Epidermal melanocyte (primary cell): ENCODE results near the gene UBP1.
"Not testable (repeated sequence)": the region's sequence is repeated elsewhere in the genome, so short reads cannot be mapped to it uniquely, and the experiment has no call there.

Experiments used
- DNase-seq: peaks from one replicate; pipeline ENCODE4 v3.0.0; 2011; ENCODE audit warnings: low spot score; ENCODE audit not compliant: insufficient read length

The UBP1 gene

DNA sequence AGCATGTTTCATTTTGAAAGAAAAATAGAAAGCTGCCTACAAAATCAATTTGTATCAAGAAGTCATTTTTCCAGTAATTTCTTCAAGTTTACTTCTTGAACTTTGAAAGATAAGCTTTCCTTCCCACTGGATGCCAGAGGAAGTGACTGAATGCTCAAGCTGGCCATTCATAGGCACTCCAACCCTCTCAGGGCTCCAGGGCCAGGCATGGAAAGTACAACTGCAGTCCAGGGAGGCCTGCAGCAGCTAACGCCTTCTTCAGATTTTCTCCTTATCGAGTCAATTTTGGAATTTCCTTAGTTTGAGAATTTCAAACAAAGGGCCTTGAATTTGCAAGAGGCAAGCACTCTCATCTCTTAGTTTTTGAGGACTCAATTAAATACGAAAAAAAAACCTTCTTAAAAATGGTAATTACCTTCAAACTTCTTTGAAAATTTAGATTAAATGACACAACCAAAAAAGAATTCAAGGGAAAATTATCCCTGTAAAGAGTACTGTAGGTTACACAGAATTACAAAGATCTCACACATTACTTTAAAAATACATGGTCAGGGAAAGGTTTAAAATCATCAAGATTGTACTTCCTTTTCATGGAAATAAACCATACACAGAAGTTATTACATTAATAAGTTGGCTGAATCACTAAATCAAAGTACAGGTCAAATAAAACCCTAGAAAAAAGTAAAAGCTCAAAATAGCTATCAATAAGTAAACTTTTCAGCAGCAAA is 2.5 kb downstream of the UBP1 start:
- no peak for DNase-seq

DNA sequence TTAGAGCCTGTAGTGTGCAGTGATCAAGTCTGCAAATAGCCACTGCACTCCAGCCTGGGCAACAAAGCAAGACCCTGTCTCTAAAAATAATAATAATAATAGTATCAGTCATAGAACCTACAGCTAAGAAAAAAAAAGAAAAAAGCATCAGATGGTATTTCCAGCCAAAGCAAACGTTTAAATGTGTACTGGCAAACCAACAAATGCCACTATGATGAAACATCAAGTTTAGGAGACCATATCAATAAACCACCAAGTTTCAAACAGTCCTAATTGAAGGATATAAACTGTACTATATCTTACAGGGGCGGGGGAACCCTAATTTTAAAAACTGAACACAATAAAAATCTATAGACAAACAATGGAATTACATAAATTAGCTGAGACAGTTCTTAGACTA is 6.4 kb downstream of the UBP1 start:
- DNase-seq, result no peak

DNA sequence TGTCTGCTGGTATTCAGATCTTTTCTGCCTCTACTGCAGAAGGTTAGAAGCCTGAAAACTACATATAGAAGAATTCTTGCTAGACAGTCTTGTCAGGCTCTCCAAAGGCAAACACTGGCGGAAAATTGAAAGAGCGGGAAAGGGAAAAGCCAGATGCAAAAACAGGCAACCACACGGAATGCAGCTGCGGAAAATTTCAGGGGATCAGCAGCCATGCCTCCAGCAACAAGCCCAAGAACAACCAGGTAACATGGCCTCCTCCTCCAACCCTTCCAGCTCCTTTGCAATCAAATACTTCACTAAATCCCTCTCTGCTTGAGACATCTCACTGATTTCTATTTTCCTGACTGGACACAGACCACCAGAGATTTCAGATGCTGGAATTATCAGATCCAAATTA is 9.6 kb downstream of the UBP1 start:
- no peak for DNase-seq

DNA sequence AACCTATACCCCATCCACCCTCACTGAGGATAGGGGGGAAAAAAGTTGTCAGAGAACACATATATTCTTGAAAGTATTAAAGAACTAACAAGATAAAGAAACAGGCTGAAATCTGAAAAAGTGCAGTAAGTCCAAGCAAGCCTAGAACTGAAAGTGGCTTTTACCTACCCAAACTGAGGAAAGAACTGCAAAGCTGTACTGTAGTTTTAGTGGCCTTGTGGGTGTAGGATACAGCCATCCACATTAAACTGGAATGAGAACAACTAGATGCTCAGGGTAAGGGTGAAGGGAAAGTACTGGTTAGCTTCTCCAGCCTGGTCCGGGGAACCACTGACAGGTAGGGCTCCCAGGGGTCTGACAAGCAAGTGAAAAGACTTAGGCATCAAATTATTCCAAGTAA is 10.1 kb downstream of the UBP1 start:
- DNase-seq, result no peak

DNA sequence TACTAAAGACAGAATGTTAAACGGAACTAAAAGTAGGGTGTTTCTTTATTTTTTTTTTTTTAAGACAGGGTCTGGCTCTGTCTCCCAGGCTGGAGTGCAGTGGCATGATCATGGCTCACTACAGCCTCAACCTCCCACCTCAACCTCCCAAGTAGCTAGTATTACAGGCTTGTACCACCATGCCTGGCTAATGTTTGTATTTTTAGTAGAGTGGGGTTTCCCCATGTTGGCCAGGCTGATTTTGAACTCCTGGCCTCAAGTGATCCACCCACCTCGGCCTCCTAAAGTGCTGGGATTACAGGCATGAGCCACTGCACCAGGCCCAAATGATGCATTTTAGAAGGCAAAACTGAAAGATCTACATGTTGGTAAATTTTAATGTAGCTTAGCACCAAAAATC is 10.9 kb downstream of the UBP1 start:
- not testable (repeated sequence) for DNase-seq

DNA sequence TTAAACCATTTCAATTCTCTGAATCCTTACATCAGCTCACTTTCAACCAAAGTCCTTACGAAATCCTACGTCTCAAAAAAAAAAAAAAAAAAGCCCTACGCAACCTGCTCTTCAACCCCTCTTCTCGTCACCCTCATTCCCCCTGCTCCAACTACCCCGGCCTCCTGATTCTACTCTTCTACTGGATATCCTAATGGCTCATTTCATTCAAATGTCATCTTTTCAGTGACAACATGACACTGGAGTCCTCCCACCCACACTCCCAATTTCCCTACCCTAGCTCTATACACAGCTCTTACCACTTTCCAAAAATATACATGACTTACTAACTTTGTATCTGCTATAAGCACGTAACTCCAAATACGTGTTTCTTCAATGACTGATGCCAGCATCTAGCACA is 11.5 kb downstream of the UBP1 start:
- no peak for DNase-seq

DNA sequence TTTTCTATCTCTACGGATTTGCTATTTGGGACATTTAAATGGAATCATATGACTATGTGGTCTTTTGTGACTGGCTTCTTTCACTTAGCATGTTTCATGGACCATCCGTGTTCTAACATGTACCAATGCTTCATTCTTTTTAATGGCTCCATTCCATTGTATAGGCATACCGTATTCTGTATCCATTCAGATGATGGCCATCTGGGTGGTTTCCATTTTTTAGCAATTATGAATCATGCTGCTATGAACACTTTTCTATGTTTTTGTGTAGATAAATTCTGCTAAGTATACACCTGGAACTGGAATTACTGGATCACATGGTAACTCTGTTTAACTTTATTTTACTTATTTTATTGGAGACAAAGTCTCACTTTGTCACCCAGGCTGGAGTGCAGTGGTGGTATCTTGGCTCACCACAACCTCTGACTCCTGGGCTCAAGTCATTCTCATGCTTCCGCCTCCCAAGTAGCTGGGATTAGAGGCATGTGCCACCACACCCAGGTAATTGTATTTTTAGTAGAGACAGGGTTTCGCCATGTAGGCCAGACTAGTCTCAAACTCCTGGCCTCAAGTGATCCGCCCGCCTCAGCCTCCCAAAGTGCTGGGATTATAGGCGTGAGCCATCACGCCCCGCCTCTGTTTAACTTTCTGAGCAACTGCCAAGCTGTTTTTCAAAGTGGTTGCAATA is 13.4 kb downstream of the UBP1 start:
- no peak for DNase-seq

DNA sequence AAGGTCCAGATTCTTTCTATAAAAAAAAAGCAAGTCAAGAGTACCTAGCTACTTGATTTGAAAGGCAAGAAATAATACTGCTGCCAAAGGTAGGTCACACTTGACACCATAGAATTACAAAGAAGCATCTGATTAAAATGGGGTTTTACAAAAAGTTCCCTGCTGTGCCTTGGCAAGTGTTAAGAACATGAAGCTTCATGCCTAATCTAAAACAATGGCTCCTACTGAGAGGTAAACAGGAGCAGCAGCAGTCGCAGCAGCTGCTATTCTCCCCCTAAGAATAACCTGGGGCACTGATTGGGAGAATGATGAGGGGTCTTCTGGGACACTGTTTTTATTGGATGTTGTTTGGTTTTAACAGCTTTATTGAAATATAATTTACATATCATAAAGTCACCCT is 14.1 kb downstream of the UBP1 start:
- no peak for DNase-seq

DNA sequence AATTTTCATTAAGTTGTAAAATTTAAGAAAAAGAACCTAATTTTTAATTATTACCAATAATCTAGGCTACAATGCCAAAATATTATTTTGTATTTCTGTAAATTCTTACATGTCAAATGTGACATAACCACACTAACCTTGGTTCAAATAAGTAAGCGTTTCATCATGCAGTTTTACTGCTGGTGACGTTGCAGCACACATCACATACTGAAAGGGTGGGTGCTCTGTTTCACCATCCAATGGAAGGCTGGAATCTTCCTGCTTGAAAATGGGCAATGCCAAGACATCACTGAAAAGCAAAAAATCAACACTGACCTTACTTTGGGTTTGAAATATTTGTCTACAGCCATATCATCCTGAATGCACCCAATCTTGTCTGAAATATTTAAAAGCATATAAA is 14.8 kb downstream of the UBP1 start:
- DNase-seq, result no peak

DNA sequence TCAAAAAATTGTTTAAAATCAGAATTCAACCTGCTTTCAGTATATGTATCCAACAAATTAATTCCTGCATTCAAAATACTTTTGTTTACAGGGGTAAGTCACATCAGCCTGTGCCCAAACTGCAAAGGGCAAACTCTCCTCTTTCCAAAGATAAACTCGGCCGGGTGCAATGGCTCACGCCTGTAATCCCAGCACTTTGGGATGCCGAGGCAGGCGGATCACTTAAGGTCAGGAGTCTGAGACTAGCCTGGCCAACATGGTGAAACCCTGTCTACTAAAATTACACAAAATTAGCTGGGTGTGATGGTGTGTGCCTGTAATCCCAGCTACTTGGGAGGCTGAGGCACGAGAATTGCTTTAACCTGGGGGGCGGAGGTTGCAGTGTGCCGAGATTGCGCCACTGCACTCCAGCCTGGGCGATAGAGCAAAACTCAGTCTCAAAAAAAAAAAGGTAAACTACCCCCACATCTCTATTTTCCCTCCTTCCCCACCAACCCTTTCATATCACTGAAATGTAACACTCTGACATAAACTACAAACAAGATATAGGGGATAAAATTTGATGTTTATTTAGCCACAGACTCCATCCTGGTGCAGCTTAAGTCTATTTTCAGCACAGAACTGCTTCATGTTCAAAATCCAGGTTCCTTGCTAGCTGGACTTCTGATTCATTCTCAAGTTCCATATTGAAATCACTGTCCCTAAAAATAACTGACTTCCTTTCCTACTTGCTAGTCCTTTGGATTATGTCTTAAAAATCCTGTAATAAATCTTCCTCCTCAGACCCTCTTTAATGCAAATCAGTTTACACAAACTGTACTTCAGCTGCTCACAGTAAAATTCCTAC is 15.4 kb downstream of the UBP1 start:
- DNase-seq, result no peak

DNA sequence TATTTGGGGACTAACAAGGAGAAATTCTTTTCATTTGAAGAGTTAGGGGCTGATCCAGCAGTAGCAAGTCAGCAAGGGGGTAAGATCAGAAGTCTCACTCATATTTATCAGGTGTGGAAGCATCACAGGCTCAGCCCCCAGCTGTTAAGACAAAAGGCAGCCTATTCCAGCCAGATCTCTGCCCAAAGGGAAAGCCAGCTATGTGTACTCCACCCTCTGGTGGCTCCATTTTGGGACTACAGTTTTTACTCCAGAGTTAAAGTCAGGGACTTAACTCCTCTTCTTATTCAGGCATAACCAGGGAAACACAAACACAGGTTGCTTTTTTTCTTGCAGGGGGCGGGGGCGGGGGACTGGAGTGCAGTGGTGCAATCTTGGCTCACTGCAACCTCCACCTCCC is 19.2 kb downstream of the UBP1 start:
- DNase-seq, result no peak

DNA sequence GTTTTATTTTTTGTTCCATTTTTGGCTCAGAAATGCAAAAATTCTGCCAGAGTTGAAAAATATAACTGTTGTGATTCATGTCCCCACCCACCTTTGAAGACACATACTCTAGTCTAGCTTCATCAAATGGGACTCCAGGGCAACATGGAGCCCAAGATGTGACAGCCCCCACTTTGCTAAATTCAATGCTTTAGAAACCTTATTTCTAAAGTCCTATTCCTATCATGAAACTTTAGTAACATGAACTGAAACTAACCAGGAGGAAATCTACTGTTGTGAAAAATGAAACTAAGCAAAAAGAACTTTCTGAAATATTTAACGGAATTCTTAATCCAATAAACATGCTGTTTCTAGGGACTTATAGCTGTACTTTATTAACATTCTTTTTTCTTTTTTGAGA is 20.3 kb downstream of the UBP1 start:
- DNase-seq, result no peak

DNA sequence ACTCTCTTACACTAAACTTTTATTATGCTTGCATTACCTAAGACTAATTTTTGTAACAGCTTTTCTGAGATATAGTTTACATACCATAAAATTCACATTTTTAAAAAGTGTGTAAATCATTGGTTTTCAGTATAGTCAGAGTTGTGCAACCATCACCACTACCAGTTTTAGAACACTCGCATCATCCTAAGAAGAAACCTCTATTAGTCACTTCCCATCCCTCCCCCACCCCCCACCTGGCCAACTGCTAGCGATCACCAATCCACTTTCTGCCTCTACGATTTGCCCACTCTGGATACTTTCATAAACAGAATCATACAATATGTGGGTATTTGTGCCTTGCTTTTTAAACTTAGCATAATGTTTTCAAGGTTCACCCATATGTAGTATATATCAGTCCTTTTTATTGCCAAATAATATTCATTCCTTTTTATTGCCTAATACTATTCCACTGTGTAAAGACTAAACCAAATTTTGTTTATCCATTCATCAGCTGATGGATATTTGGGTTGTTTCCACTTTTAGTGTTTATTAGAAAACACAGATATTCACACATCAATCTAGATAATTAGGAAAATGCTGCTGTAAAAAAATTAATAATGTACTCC is 23.0 kb downstream of the UBP1 start:
- no peak for DNase-seq

DNA sequence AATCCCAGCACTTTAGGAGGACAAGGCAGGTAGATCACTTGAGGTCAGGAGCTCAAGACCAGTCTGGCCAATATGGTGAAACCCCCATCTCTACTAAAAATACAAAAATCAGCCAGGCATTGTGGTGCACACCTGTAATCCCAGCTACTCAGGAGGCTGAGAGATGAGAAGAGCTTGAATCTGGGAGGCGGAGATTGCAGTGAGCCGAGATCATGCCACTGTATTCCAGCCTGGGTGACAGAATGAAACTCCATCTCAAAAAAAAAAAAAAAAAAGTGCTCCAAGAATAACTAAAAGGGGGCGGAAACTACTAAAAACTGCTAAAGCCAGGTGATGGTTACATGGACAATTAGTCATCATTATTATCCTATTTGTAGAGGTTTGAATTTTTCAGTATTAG is 29.4 kb downstream of the UBP1 start:
- DNase-seq, result not testable (repeated sequence)

DNA sequence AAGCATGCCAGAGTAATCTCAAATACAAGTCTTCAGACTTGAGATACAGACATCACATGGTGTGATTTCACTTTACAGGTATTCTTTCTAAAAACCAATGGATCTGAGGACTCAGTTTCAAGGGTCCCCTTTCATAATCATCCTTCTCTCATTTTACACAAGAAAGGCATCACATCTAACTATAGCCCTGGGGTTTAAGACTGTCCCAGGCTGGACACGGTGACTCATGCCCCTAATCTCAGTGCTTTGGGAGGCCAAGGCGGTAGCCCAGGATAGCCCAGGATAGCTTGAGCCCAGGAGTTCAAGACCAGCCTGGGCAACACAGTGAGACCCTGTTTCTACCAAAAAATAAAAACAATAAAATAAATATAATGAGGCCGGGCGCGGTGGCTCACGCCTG is 36.4 kb downstream of the UBP1 start:
- no peak for DNase-seq

DNA sequence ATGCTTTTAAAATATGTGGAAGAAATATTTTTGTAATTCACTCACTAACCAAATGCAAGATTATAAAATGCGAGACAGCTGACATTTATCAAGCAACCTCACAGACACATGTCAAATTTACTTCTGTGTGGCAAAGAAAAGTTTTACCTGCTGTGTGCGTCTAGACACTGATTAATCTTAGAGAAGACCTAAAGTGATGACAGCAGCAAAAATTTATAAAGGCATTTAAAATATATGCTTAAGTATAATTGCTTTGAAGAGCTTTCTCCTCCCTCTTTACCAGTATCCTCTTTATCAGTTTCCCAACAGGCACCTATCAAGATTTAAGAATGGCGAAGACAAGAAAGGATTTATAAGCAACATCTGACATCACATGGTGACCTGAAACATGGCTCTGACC is 37.3 kb downstream of the UBP1 start:
- no peak for DNase-seq

DNA sequence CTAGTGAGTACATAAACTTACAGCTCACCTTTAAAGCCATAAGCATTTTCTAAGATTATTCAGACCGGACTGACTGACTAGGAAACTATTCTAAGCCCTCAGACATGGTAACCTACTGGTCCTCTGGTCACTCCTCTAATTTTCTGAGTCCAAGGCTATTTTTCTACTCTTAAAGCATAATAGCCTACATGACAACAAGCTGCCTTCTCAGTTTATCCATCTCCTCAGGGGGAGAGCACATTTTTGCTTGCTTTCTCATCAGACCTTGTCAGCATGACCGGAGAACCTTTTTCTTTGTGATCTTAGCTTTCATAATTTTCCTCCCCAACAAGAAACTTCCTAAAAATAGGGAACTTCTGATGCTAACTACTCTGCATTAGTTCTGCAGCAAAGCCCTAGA is 38.4 kb downstream of the UBP1 start:
- DNase-seq, result no peak

DNA sequence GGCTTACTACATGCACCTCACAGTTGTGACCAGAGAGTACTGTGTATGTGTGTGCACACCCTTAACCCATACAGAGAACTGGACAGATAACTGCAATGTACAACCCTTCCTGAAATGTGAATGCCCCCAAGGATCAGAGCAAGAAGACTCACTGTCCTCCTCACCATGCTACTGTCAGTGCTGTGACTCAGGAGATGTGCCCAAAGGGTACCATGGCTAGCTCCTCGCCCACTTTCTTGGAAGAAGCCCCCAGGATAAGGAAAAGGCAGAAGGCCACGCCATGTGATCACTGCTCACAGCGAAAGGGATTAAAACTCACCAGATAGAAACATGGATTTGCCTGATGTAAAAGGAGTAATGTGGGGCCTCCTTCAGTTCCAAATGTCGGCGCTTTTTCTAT is 41.8 kb downstream of the UBP1 start:
- DNase-seq, result no peak

DNA sequence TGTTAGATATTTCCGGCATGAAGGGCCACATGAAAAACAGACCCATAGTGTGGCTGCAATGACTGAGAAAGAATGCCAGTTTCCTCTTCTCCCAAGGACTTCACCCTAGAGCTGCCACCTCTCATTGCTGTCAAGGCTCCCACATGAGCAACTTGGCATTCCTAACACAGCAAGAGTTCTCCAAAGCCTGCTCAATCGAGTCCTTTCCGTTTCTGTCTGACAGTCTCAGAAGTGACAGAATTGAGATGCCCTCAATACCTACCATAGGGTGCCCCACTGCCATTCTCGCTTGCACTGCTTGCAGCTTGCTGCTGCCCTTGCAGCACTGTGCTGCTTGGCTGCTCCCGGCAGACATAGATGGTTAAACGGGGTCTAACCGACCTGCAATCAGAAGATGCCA is 44.3 kb downstream of the UBP1 start:
- no peak for DNase-seq

DNA sequence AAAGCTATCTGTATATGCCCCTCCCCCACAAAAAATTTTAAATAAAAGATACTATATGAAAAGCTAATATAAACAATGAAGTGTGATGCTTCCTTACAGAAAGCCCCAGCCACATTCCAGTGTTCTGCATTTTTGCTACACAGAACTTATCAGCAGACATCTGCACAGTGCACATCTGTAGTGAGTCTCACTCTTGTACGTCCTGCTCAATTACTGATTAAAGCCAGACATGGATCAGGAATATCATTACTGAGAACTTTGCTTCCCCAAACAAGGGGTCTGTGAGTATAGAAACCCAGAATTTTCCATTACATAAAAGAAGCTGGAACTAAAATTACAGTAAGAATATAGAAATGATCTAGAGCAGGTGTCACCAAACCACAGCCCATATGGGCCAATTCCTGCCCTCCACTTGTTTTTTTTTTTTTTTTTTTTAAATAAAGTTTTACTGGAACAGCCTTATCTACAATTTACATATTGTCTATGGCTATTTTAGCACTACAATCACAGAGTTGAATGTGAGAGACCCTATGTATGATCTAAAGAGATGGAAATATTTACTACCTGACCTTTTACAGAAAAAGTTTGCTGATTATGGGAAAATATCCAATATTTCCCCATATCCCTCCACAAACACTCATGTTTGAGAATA is 45.7 kb downstream of the UBP1 start:
- no peak for DNase-seq

DNA sequence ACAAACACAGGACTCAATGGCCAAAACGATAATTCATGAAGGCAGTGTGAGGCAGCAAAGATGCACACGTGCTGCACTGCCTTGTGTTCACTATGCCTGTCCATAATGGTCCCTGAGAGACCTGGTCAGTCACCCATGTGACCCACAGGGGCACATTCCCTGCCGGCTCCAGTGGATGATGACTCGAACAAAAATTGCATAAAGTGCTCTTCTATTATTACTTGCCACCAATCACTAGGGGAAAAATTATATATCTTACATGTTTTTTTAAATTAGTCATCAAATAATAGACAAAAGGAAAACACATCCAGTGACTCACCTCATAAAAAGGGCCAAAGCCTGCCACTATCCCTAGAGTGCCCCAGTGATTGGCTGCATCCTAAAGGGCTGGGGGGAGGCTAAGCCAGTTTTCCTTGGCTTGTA is 47.5 kb downstream of the UBP1 start:
- DNase-seq, result no peak
